Spleen (tissue), 11 donors: ENCODE results near the gene THAP8. TPM values are rescaled to one million over a fixed set of nuclear protein-coding genes. Genes with fewer than 3 reads are reported as not detected.
"Not testable (repeated sequence)": the region's sequence is repeated elsewhere in the genome, so short reads cannot be mapped to it uniquely, and the experiment has no call there.

Source experiments
- DNase-seq: peaks from one replicate; pipeline ENCODE4 v3.0.0-alpha.2; 2020
- H3K27ac ChIP-seq, 8 donors: fragments of 200-600 bp; sonication (generic) in 7 of 8; 1 replicate in 4 of 8; 2 replicates in 4 of 8; pipeline versions ENCODE4 v1.5.0 to v1.8.0; 2016 to 2021; ENCODE audit warnings: inconsistent platforms in 4 of 8, mild to moderate bottlenecking in 4 of 8, moderate library complexity in 1 of 8
- H3K27me3 ChIP-seq, 7 donors: fragments of 200-600 bp; sonication (generic) in 6 of 7; replicated peaks in 1 of 7; 1 replicate in 4 of 7; 2 replicates in 3 of 7; pipeline versions ENCODE4 v1.5.0 to v1.8.0; 2016 to 2021; ENCODE audit warnings: inconsistent platforms in 3 of 7, mild to moderate bottlenecking in 1 of 7
- H3K36me3 ChIP-seq, 6 donors: fragments of 200-600 bp; sonication (generic) in 5 of 6; 1 replicate in 4 of 6; 2 replicates in 2 of 6; pipeline versions ENCODE4 v1.5.0 to v1.8.0; 2016 to 2021; ENCODE audit warnings: inconsistent platforms in 2 of 6
- H3K4me1 ChIP-seq, 6 donors: fragments of 200-600 bp; sonication (generic) in 5 of 6; 1 replicate in 3 of 6; 2 replicates in 3 of 6; pipeline versions ENCODE4 v1.5.0 to v1.8.0; 2016 to 2021; ENCODE audit warnings: inconsistent platforms in 3 of 6
- H3K4me3 ChIP-seq, 8 donors: fragments of 200-600 bp; sonication (generic) in 7 of 8; 1 replicate in 4 of 8; 2 replicates in 4 of 8; pipeline versions ENCODE4 v1.5.0 to v1.8.0; 2016 to 2021; ENCODE audit warnings: inconsistent platforms in 4 of 8, mild to moderate bottlenecking in 4 of 8, moderate library complexity in 2 of 8
- H3K9me3 ChIP-seq, 8 donors: fragments of 200-600 bp; sonication (generic) in 7 of 8; 1 replicate in 4 of 8; 2 replicates in 4 of 8; pipeline versions ENCODE4 v1.5.0 to v1.8.0; 2016 to 2021; ENCODE audit warnings: inconsistent platforms in 4 of 8
- POLR2A ChIP-seq, 3 donors: fragments of 450-650 bp; IDR thresholded peaks; one replicate each; pipeline ENCODE4 v1.5.1; 2017; ENCODE audit warnings: antibody characterized with exemption in 3 of 3, mild to moderate bottlenecking in 1 of 3
- POLR2AphosphoS5 ChIP-seq, 3 donors: sonication (generic); formaldehyde crosslinking; IDR thresholded peaks; one replicate each; pipeline ENCODE4 v1.5.1; 2017; ENCODE audit warnings: antibody characterized with exemption in 3 of 3
- WGBS, 5 donors: extraction: QIAGEN DNeasy Blood & Tissue Kit in 3 of 5; methylation state at CpG; one replicate each; pipeline versions ENCODE4 v1.1.5 to v1.1.7; 2013 to 2018; 5-methylcytosine and 5-hydroxymethylcytosine counted together
- intact Hi-C: fragments of 100-400 bp; cut with DNase I; formaldehyde crosslinking; loops from one replicate; pipeline ENCODE4 v1.15.0; 2023; ENCODE audit warnings: low total_unique reads
- polyA plus RNA-seq, 3 donors: library from polyadenylated mRNA; stranded (reverse); fragments of 200-250 nt; gene quantifications; one replicate each; pipeline ENCODE4 v1.2.1, GENCODE V29; 2013
- total RNA-seq, 7 donors: library from RNA; depleted of rRNA in 3 of 7; stranded (reverse); fragments of >200 nt in 3 of 7; fragmentation: NEBNext Ultra II Directional in 4 of 7; extraction: Animal tissue kit (Norgen Biotek cat#: 25700) in 4 of 7; gene quantifications; one replicate each; pipeline versions ENCODE4 v1.1.0 to v1.2.1, GENCODE V29; 2016 to 2021
- TF ChIP-seq, protein P1 (sequence below), 11 experiments: fragments of 200-600 bp in 7 of 11; fragments of 450-650 bp in 4 of 11; sonication (generic) in 4 of 11; IDR thresholded peaks in 8 of 11; conservative IDR thresholded peaks in 3 of 11; 1 replicate in 7 of 11; 2 replicates in 4 of 11; pipeline versions ENCODE4 v1.4.0 to v1.8.0; 2016 to 2021; ENCODE audit warnings: antibody characterized with exemption in 11 of 11, inconsistent platforms in 4 of 11, mild to moderate bottlenecking in 1 of 11
- donor health status: healthy with polysubstance abuse.
- donor health status: DM: no; HTN: no; CAD: no; lungs with moderate emphysema.
- donor health status: DM: no; HTN: no; CAD: no.
- donor health status: Bipolar disorder and iron deficiency.
- donor health status: healthy.
- donor health status: DM: no; HTN: no; CAD: no.
- donor health status: DM: yes; HTN: yes; CAD: no.

Gene THAP8
- total and polyA plus RNA-seq, 10 donors = 2.4 to 7.9 (median 4.8) TPM

DNA sequence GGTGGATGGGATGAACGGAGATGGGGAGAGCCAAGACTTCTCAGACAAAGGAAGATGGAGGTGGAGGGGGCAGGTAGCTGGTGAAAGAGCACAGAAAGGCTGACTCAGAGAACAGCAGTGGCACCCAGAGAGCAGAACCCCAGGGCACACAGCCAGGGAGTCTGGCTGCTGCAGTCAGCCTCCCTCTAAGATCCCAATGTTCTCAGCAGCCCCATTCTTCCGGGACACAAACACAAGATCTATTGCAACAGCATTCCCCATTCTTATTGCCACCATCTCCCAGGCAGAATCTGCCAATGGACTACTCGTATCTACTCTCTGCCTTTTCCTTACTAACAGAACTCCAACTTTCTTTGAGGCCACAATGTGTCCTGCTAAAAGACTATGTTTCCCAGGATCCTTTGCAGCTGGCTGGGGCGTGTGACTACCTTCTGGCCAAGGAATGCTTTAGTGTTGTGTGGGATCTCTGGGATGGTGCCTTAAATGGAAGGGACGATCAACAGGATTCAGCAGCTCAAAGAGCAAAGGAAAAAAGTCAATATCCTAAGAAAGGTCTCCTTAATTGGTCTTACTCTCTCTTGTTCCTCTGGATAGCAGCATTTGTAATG is 7.5 kb downstream of the THAP8 start:
- Histone ChIP-seq H3K4me3 (no peak overlapping the region), H3K4me1 (peaks cover 0 to 6% (median 0%) of the 10 kb centered on the region in 6 donors), H3K9me3 (no peaks in the 10 kb centered on the region), H3K27ac (no peak overlapping the region), H3K27me3 (no peaks in the 10 kb centered on the region), H3K36me3 (peaks cover 0 to 10% (median 0%) of the 10 kb centered on the region in 6 donors)
- no peak for DNase-seq
- TF ChIP-seq POLR2AphosphoS5 (IDR thresholded peaks at IDR 0.05) (no peak), POLR2A (IDR thresholded peaks at IDR 0.05) (no peak)
- TF ChIP-seq, protein P1, sequence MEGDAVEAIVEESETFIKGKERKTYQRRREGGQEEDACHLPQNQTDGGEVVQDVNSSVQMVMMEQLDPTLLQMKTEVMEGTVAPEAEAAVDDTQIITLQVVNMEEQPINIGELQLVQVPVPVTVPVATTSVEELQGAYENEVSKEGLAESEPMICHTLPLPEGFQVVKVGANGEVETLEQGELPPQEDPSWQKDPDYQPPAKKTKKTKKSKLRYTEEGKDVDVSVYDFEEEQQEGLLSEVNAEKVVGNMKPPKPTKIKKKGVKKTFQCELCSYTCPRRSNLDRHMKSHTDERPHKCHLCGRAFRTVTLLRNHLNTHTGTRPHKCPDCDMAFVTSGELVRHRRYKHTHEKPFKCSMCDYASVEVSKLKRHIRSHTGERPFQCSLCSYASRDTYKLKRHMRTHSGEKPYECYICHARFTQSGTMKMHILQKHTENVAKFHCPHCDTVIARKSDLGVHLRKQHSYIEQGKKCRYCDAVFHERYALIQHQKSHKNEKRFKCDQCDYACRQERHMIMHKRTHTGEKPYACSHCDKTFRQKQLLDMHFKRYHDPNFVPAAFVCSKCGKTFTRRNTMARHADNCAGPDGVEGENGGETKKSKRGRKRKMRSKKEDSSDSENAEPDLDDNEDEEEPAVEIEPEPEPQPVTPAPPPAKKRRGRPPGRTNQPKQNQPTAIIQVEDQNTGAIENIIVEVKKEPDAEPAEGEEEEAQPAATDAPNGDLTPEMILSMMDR (IDR thresholded peaks at IDR 0.05 in 8 of 11, conservative IDR thresholded peaks at IDR 0.05 in 3 of 11) = no peak
- intact Hi-C loops = no loop called here
- 87 to 96% (median 89%) methylated on average over 5 of the region's 5 CpGs for WGBS, 5 donors

DNA sequence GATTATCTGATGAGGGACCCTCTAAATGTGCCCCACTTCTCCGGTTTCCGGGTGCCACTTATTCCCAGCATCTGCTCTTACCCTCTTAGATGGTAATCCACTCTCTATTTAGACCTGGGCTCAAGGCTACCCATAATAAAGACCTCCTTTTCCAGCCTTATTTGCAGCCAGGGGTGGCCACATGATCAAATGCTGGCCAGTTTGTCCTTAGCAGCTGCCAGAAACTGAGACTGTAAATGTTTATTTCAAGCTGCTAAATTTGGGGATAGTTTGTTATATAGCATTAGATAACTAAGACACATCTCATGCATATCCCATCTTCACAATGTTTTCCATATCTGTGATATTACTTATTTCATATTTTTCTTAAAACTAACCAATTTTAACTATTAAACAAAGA is 10.1 kb downstream of the THAP8 start:
- Histone ChIP-seq H3K27ac (no peak overlapping the region), H3K27me3 (no peaks in the 10 kb centered on the region), H3K36me3 (peaks cover 0 to 26% (median 6%) of the 10 kb centered on the region in 6 donors), H3K4me3 (no peak overlapping the region), H3K4me1 (peaks cover 0 to 10% (median 0%) of the 10 kb centered on the region in 6 donors), H3K9me3 (no peaks in the 10 kb centered on the region)
- intact Hi-C loops = no loop called here
- 90 to 100% (median 94%) methylated on average over 2 of the region's 2 CpGs for WGBS, 5 donors
- no peak for DNase-seq
- TF ChIP-seq POLR2AphosphoS5 (IDR thresholded peaks at IDR 0.05) (no peak), POLR2A (IDR thresholded peaks at IDR 0.05) (no peak)
- TF ChIP-seq, protein P1 (IDR thresholded peaks at IDR 0.05 in 8 of 11, conservative IDR thresholded peaks at IDR 0.05 in 3 of 11) = no peak

DNA sequence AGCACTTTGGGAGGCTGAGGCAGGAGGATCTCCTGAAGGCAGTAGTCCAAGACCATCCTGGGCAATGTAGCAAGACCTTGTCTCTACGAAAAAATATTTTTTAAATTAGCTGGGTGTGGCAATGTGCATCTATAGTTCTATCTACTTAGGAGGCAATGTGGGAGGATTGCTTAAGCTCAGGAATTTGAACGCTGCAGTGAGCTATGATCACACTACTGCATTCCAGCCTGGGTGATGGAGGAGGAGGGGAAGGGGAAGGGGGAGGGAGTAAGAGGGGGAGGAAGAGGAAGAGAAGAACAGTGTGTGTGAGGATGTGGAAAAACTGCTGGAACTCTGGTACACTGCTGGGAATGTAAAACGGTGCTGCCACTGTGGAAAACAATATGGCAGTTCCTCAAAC is 12.3 kb downstream of the THAP8 start:
- H3K4me1 ChIP-seq = peaks cover 0 to 10% (median 0%) of the 10 kb centered on the region in 6 donors
- H3K9me3 ChIP-seq = no peaks in the 10 kb centered on the region
- 27 to 58% (median 48%) methylated on average over 3 of the region's 3 CpGs for WGBS, 5 donors
- H3K4me3 ChIP-seq = no peak overlapping the region
- intact Hi-C loops = no loop called here
- TF ChIP-seq, protein P1 (IDR thresholded peaks at IDR 0.05 in 8 of 11, conservative IDR thresholded peaks at IDR 0.05 in 3 of 11) = no peak
- TF ChIP-seq POLR2AphosphoS5 (IDR thresholded peaks at IDR 0.05) = no peak
- no peak for TF ChIP-seq POLR2A (IDR thresholded peaks at IDR 0.05)
- H3K36me3 ChIP-seq = peaks cover 0 to 43% (median 13%) of the 10 kb centered on the region in 6 donors
- H3K27me3 ChIP-seq = no peaks in the 10 kb centered on the region
- DNase-seq = no peak
- H3K27ac ChIP-seq = peak overlapping the region in 7 of 8 donors; percentile 38 to 71 (median 53)

DNA sequence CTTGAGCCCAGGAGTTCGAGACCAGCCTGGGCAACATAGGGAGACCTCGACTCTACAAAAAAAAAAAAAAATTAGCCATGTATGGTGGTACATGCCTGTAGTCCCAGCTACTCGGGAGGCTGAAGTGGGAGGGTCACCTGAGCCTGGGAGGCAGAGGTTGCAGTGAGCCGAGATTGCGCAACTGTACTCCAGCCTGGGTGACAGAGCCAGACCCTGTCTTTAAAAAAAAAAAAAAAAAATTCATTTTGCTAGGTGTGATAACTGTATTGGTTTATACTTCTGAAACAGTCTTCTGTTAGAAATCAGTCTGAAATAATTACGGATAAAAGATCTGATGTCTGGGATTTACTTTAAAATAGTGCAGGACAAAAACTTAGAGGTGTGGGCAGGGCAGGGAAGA is 13.0 kb downstream of the THAP8 start:
- 87 to 95% (median 92%) methylated on average over 6 of the region's 6 CpGs for WGBS, 5 donors
- intact Hi-C loops, H3K9me3 ChIP-seq, H3K27me3 ChIP-seq, H3K4me3 ChIP-seq, H3K4me1 ChIP-seq, DNase-seq: not testable (repeated sequence)
- peak overlapping the region in 6 of 8 donors; percentile 32 to 71 (median 46) for H3K27ac ChIP-seq
- peaks cover 0 to 43% (median 13%) of the 10 kb centered on the region in 6 donors for H3K36me3 ChIP-seq
